Neural crest cell (in vitro differentiated cells): ENCODE measurements around the gene OCIAD1. TPM values are rescaled to one million over a fixed set of nuclear protein-coding genes. Genes with fewer than 3 reads are reported as not detected.
"Not testable (repeated sequence)": the region's sequence is repeated elsewhere in the genome, so short reads cannot be mapped to it uniquely, and the experiment has no call there.

Experiments used
- DNase-seq: peaks from one replicate; pipeline ENCODE4 v3.0.0; 2021; ENCODE audit warnings: low read depth, mixed read lengths, low spot score
- H3K27ac Mint-ChIP-seq: one replicate; pipeline ENCODE4 v1.8.0; 2021; ENCODE audit warnings: mild to moderate bottlenecking, mixed read lengths; ENCODE audit not compliant: unreplicated experiment
- H3K27me3 Mint-ChIP-seq: 2 replicates; pipeline ENCODE4 v1.8.0; 2021; ENCODE audit warnings: low read depth, mild to moderate bottlenecking, mixed read lengths
- H3K36me3 Mint-ChIP-seq: 2 replicates; pipeline ENCODE4 v1.8.0; 2021; ENCODE audit warnings: low read depth, mild to moderate bottlenecking, mixed read lengths
- H3K4me1 Mint-ChIP-seq: 2 replicates; pipeline ENCODE4 v1.8.0; 2021; ENCODE audit warnings: mixed read lengths
- H3K4me3 Mint-ChIP-seq: one replicate; pipeline ENCODE4 v1.8.0; 2021; ENCODE audit warnings: mild to moderate bottlenecking, mixed read lengths
- H3K9me3 Mint-ChIP-seq: 2 replicates; pipeline ENCODE4 v1.8.0; 2021; ENCODE audit warnings: mixed read lengths
- CTCF ChIP-seq: fragments of 200-600 bp; sonication (generic); conservative IDR thresholded peaks from 2 replicates; pipeline ENCODE4 v1.5.0; 2021; ENCODE audit warnings: antibody characterized with exemption, mild to moderate bottlenecking
- total RNA-seq: library from RNA; stranded (reverse); gene quantifications from 2 replicates; pipeline ENCODE4 v1.2.1, GENCODE V29; 2021

Gene OCIAD1
- total RNA-seq, 1 donor from 2014 or later: 129 TPM

DNA sequence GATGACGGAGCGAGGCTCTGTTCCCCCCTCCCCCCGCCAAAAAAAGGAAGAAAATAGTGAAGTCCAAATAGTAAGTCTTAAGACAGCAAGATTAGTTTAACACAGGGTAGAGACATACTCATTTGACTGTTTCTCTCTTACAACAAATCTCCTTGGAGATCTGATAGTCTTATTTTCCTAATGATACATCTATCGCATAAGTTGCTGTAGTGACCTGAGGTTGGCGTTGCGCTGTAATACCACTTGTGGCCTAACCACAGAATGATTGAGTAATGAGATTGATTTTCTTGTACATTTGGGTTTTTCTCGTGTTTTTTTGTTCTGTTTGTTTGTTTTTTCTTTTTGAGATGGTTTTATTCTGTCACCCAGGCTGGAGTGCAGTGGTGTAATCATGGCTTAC is 27.2 kb downstream of the OCIAD1 start:
- H3K4me1 Mint-ChIP-seq: no peaks in the 10 kb centered on the region
- no peaks in the 10 kb centered on the region for H3K9me3 Mint-ChIP-seq
- H3K27me3 Mint-ChIP-seq: no peaks in the 10 kb centered on the region
- DNase-seq: no peak
- no peak overlapping the region for H3K27ac Mint-ChIP-seq
- H3K4me3 Mint-ChIP-seq: no peak overlapping the region
- no peak for TF ChIP-seq CTCF
- H3K36me3 Mint-ChIP-seq: peaks cover 16% of the 10 kb centered on the region

GRCh38 chr4:48862038-48862437 is 31.1 kb downstream of the OCIAD1 start:
- Mint-ChIP-seq H3K27me3 (no peaks in the 10 kb centered on the region), H3K4me1 (no peaks in the 10 kb centered on the region), H3K9me3 (peaks cover 6% of the 10 kb centered on the region), H3K4me3 (no peak overlapping the region), H3K27ac (no peak overlapping the region), H3K36me3 (peaks cover 17% of the 10 kb centered on the region)
- no peak for DNase-seq
- no peak for TF ChIP-seq CTCF

- no peak for TF ChIP-seq CTCF
- H3K36me3 Mint-ChIP-seq: peaks cover 19% of the 10 kb centered on the region
- DNase-seq: no peak
- H3K4me1 Mint-ChIP-seq: no peaks in the 10 kb centered on the region
- H3K4me3 Mint-ChIP-seq: no peak overlapping the region
- no peaks in the 10 kb centered on the region for H3K27me3 Mint-ChIP-seq
- no peak overlapping the region for H3K27ac Mint-ChIP-seq
- peaks cover 7% of the 10 kb centered on the region for H3K9me3 Mint-ChIP-seq
Observed at GRCh38 chr4:48862661-48863060, 31.8 kb downstream of the OCIAD1 start.

DNA sequence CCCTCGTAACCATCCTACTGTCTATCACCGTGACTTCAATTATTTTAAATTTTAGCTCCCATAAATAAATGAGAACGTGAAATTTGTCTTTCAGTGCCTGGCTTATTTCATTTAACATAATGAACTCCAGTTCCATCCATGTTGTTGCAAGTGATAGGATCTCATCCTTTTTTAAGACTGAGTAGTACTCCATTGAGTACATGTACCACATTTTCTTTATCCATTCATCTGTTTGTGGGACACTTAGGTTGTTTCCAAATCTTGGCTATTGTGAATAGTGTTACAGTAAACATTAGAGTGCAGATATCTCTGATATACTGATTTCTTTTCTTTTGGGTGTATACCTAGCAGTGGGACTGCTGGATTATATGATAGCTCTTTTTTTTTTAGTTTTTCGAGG is 32.8 kb downstream of the OCIAD1 start:
- Mint-ChIP-seq H3K27ac (no peak overlapping the region), H3K27me3 (no peaks in the 10 kb centered on the region), H3K9me3 (peaks cover 9% of the 10 kb centered on the region), H3K4me3 (no peak overlapping the region), H3K36me3 (peaks cover 17% of the 10 kb centered on the region), H3K4me1 (no peaks in the 10 kb centered on the region)
- no peak for DNase-seq
- TF ChIP-seq CTCF: no peak

DNA sequence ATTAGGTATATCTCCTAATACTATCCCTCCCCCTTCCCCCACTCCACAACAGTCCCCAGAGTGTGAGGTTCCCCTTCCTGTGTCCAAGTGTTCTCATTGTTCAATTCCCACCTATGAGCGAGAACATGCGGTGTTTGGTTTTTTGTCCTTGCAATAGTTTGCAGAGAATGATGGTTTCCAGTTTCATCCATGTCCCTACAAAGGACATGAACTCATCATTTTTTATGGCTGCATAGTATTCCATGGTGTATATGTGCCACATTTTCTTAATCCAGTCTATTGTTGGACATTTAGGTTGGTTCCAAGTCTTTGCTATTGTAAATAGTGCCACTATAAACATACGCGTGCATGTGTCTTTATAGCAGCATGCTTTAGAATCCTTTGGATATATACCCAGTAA is 33.8 kb downstream of the OCIAD1 start:
- H3K4me3 Mint-ChIP-seq, DNase-seq, H3K4me1 Mint-ChIP-seq, H3K27ac Mint-ChIP-seq, H3K27me3 Mint-ChIP-seq: not testable (repeated sequence)
- peaks cover 26% of the 10 kb centered on the region for H3K36me3 Mint-ChIP-seq
- peaks cover 15% of the 10 kb centered on the region for H3K9me3 Mint-ChIP-seq

DNA sequence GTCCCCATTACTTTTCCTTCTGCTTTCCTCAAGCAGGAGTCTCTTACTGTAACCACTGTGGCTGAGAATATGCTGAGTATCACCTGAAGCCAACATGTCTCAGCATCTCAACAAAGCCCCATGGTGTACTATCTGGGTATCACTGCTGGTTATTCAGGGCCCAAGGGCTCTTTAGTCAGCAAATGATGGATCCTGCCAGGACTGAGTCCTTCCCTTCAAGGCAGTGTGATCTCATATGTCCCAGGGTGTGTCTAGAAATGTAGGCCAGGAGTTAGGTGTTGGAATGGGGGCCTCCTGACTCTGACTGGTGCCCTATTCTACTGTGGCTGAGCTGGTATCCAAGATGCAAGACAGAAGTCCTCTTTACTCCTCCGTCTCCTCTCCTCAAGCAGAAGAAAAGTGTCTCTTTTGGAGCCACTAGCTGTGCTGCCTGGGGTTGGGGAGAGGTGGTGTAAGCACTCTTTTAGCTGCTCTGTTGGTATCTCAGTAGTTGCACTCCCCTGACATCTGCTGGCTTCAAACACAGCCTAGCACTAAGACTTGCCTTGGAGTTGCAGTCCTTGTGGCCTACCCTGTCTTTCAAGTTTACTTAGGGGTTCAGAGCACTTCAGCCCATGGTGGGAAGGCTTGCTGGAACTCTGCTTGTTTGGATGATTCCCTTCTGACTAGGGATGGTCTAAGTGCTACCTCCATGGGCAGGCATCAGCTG is 47.1 kb downstream of the OCIAD1 start:
- no peak for DNase-seq
- TF ChIP-seq CTCF: no peak
- Mint-ChIP-seq H3K4me1 (no peaks in the 10 kb centered on the region), H3K9me3 (peaks cover 5% of the 10 kb centered on the region), H3K4me3 (no peak overlapping the region), H3K36me3 (peaks cover 7% of the 10 kb centered on the region), H3K27ac (no peak overlapping the region), H3K27me3 (no peaks in the 10 kb centered on the region)
